ENCODE data around the gene NCBP2L.

The NCBP2L gene

DNA sequence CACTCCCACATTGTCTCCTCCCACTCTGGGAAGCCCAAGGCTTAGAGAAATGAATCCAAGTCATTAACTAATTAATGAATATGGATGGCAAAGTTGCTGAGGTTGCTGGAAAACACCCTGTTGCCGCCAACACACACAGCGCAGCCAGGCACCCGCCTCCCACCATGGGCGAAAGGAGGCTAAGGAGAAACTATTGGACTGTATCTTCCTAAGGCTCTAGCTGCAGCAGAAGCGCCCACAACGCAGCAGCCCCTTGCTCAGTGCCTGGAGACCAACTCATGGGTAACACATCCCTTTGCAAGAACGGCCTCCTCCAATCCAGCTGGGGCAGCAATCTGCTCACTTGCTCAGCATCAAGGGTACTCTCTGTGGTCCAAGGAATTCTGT, 36.1 kb upstream of the NCBP2L start:
- Histone ChIP-seq H3K23ac (ENCODE audit: low read depth, low read length, poor library complexity) (no peak overlapping the region), H3K4me2 (ENCODE audit: insufficient read depth, low read length, poor library complexity, severe bottlenecking) (no peak overlapping the region), H3K18ac (ENCODE audit: low read length) (peak overlapping the region; percentile 76), H2BK5ac (ENCODE audit: low read length) (peak overlapping the region; percentile 29), H3K4ac (ENCODE audit: low read length) (no peak overlapping the region), H4K91ac (ENCODE audit: low read depth, low read length, poor library complexity) (no peak overlapping the region), H3K9ac (ENCODE audit: low read depth, low read length, poor library complexity) (no peak overlapping the region), H3K4me1 (ENCODE audit: control insufficient read depth in 2 of 2, insufficient read depth in 1 of 2, low read depth in 1 of 2, low read length in 2 of 2) (peaks cover 0 to 14% of the 10 kb centered on the region in 2 donors), H3K27me3 (ENCODE audit: control insufficient read depth in 3 of 3, insufficient read depth in 3 of 3, low read depth in 1 of 3, low read length in 3 of 3) (peaks cover 0 to 43% (median 0%) of the 10 kb centered on the region in 3 experiments), H4K8ac (ENCODE audit: low read depth, low read length) (no peak overlapping the region), H3K79me1 (ENCODE audit: low read depth, low read length) (no peaks in the 10 kb centered on the region), H3K27ac (replicated peaks; ENCODE audit: low read length) (no peak overlapping the region), H2BK15ac (ENCODE audit: low read length) (no peak overlapping the region), H2BK120ac (ENCODE audit: low read depth, low read length) (no peak overlapping the region), H3K4me3 (ENCODE audit: low read length in 2 of 2) (no peak overlapping the region), H2AFZ (ENCODE audit: low read length) (peak overlapping the region; percentile 80), H3K36me3 (replicated peaks in 1 of 2; ENCODE audit: control insufficient read depth in 2 of 2, insufficient read depth in 2 of 2, low read length in 2 of 2) (no peaks in the 10 kb centered on the region), H3K14ac (ENCODE audit: low read length) (no peak overlapping the region), H3K9me3 (replicated peaks in 1 of 2; ENCODE audit: control insufficient read depth in 2 of 2, insufficient read depth in 1 of 2, low read depth in 1 of 2, low read length in 2 of 2) (no peaks in the 10 kb centered on the region), H2BK12ac (ENCODE audit: low read length) (peak overlapping the region; percentile 58), H2AK5ac (ENCODE audit: low read depth, low read length) (no peak overlapping the region)
- no peak for DNase-seq (ENCODE audit: low spot score)
- no CpG with 5 or more reads among the region's 7 CpGs for WGBS, 2 donors (ENCODE audit: extremely low coverage in 2 of 2, insufficient read length in 2 of 2, insufficient replicate concordance in 1 of 2)

GRCh38 chrX:107742700-107743191, 34.8 kb upstream of the NCBP2L start:
- no peak overlapping the region for H3K9ac ChIP-seq (ENCODE audit: low read depth, low read length, poor library complexity)
- H3K18ac ChIP-seq (ENCODE audit: low read length): peak overlapping the region; percentile 76
- H3K23ac ChIP-seq (ENCODE audit: low read depth, low read length, poor library complexity): no peak overlapping the region
- H3K79me1 ChIP-seq (ENCODE audit: low read depth, low read length): no peaks in the 10 kb centered on the region
- no peak overlapping the region for H3K14ac ChIP-seq (ENCODE audit: low read length)
- no peak overlapping the region for H2BK12ac ChIP-seq (ENCODE audit: low read length)
- no peak overlapping the region for H2BK5ac ChIP-seq (ENCODE audit: low read length)
- peak overlapping the region; percentile 25 for H3K4me2 ChIP-seq (ENCODE audit: insufficient read depth, low read length, poor library complexity, severe bottlenecking)
- no peak overlapping the region for H2BK15ac ChIP-seq (ENCODE audit: low read length)
- no peaks in the 10 kb centered on the region for H3K36me3 ChIP-seq (replicated peaks in 1 of 2; ENCODE audit: control insufficient read depth in 2 of 2, insufficient read depth in 2 of 2, low read length in 2 of 2)
- DNase-seq (ENCODE audit: low spot score): no peak
- no peak overlapping the region for H4K8ac ChIP-seq (ENCODE audit: low read depth, low read length)
- no peak overlapping the region for H3K27ac ChIP-seq (replicated peaks; ENCODE audit: low read length)
- no peak overlapping the region for H3K4ac ChIP-seq (ENCODE audit: low read length)
- peaks cover 0 to 54% (median 0%) of the 10 kb centered on the region in 3 experiments for H3K27me3 ChIP-seq (ENCODE audit: control insufficient read depth in 3 of 3, insufficient read depth in 3 of 3, low read depth in 1 of 3, low read length in 3 of 3)
- H2AK5ac ChIP-seq (ENCODE audit: low read depth, low read length): peak overlapping the region; percentile 46
- H3K9me3 ChIP-seq (replicated peaks in 1 of 2; ENCODE audit: control insufficient read depth in 2 of 2, insufficient read depth in 1 of 2, low read depth in 1 of 2, low read length in 2 of 2): no peaks in the 10 kb centered on the region
- H4K91ac ChIP-seq (ENCODE audit: low read depth, low read length, poor library complexity): peak overlapping the region; percentile 30
- peak overlapping the region; percentile 80 for H2AFZ ChIP-seq (ENCODE audit: low read length)
- no peak overlapping the region for H2BK120ac ChIP-seq (ENCODE audit: low read depth, low read length)
- H3K4me3 ChIP-seq (ENCODE audit: low read length in 2 of 2): no peak overlapping the region
- peaks cover 0 to 13% of the 10 kb centered on the region in 2 donors for H3K4me1 ChIP-seq (ENCODE audit: control insufficient read depth in 2 of 2, insufficient read depth in 1 of 2, low read depth in 1 of 2, low read length in 2 of 2)
- WGBS, 2 donors (ENCODE audit: extremely low coverage in 2 of 2, insufficient read length in 2 of 2, insufficient replicate concordance in 1 of 2): no CpG with 5 or more reads among the region's 23 CpGs

- no peak overlapping the region for H3K4me2 ChIP-seq (ENCODE audit: insufficient read depth, low read length, poor library complexity, severe bottlenecking)
- H3K4me3 ChIP-seq (ENCODE audit: low read length in 2 of 2): no peak overlapping the region
- no peak overlapping the region for H3K4ac ChIP-seq (ENCODE audit: low read length)
- H3K27me3 ChIP-seq (ENCODE audit: control insufficient read depth in 3 of 3, insufficient read depth in 3 of 3, low read depth in 1 of 3, low read length in 3 of 3): peaks cover 0 to 63% (median 0%) of the 10 kb centered on the region in 3 experiments
- H2AFZ ChIP-seq (ENCODE audit: low read length): no peak overlapping the region
- peaks cover 0 to 16% of the 10 kb centered on the region in 2 donors for H3K4me1 ChIP-seq (ENCODE audit: control insufficient read depth in 2 of 2, insufficient read depth in 1 of 2, low read depth in 1 of 2, low read length in 2 of 2)
- H3K9me3 ChIP-seq (replicated peaks in 1 of 2; ENCODE audit: control insufficient read depth in 2 of 2, insufficient read depth in 1 of 2, low read depth in 1 of 2, low read length in 2 of 2): no peaks in the 10 kb centered on the region
- H3K27ac ChIP-seq (replicated peaks; ENCODE audit: low read length): no peak overlapping the region
- no peaks in the 10 kb centered on the region for H3K36me3 ChIP-seq (replicated peaks in 1 of 2; ENCODE audit: control insufficient read depth in 2 of 2, insufficient read depth in 2 of 2, low read length in 2 of 2)
- H2BK5ac ChIP-seq (ENCODE audit: low read length): no peak overlapping the region
- no peaks in the 10 kb centered on the region for H3K79me1 ChIP-seq (ENCODE audit: low read depth, low read length)
- H2BK12ac ChIP-seq (ENCODE audit: low read length): no peak overlapping the region
- no peak overlapping the region for H2AK5ac ChIP-seq (ENCODE audit: low read depth, low read length)
- no peak overlapping the region for H4K91ac ChIP-seq (ENCODE audit: low read depth, low read length, poor library complexity)
- H2BK15ac ChIP-seq (ENCODE audit: low read length): no peak overlapping the region
- H4K8ac ChIP-seq (ENCODE audit: low read depth, low read length): no peak overlapping the region
- no peak for DNase-seq (ENCODE audit: low spot score)
- H3K23ac ChIP-seq (ENCODE audit: low read depth, low read length, poor library complexity): no peak overlapping the region
- no peak overlapping the region for H2BK120ac ChIP-seq (ENCODE audit: low read depth, low read length)
- no peak overlapping the region for H3K18ac ChIP-seq (ENCODE audit: low read length)
- no CpG with 5 or more reads among the region's 7 CpGs for WGBS, 2 donors (ENCODE audit: extremely low coverage in 2 of 2, insufficient read length in 2 of 2, insufficient replicate concordance in 1 of 2)
- H3K14ac ChIP-seq (ENCODE audit: low read length): no peak overlapping the region
- no peak overlapping the region for H3K9ac ChIP-seq (ENCODE audit: low read depth, low read length, poor library complexity)
Measured at GRCh38 chrX:107743995-107744394, 33.5 kb upstream of the NCBP2L start.

DNA sequence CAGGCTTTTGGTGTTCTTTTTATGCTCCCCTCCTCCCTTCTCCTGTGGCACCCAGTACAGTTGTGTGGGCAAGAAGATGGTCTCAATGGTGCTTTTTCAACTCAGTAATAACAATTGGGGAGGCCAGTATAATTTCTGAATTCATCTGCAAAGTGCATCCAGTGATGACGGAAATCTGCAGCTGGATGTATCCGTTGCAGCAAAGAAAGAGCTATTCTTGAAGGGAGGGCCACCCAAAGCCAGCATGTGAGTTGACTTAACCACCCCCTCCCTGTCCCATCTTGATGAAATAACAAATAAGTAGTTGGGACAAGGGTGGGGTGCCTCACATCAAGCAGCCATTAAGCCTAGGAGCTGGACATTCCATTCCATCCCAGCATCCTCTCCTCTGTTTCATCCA, 32.7 kb upstream of the NCBP2L start:
- Histone ChIP-seq H2BK12ac (ENCODE audit: low read length) (no peak overlapping the region), H3K27me3 (ENCODE audit: control insufficient read depth in 3 of 3, insufficient read depth in 3 of 3, low read depth in 1 of 3, low read length in 3 of 3) (peaks cover 0 to 68% (median 0%) of the 10 kb centered on the region in 3 experiments), H3K9ac (ENCODE audit: low read depth, low read length, poor library complexity) (no peak overlapping the region), H3K9me3 (replicated peaks in 1 of 2; ENCODE audit: control insufficient read depth in 2 of 2, insufficient read depth in 1 of 2, low read depth in 1 of 2, low read length in 2 of 2) (no peaks in the 10 kb centered on the region), H3K4ac (ENCODE audit: low read length) (no peak overlapping the region), H3K4me1 (ENCODE audit: control insufficient read depth in 2 of 2, insufficient read depth in 1 of 2, low read depth in 1 of 2, low read length in 2 of 2) (peaks cover 0 to 16% of the 10 kb centered on the region in 2 donors), H3K4me2 (ENCODE audit: insufficient read depth, low read length, poor library complexity, severe bottlenecking) (no peak overlapping the region), H3K79me1 (ENCODE audit: low read depth, low read length) (no peaks in the 10 kb centered on the region), H2AK5ac (ENCODE audit: low read depth, low read length) (no peak overlapping the region), H4K8ac (ENCODE audit: low read depth, low read length) (no peak overlapping the region), H4K91ac (ENCODE audit: low read depth, low read length, poor library complexity) (no peak overlapping the region), H3K14ac (ENCODE audit: low read length) (no peak overlapping the region), H3K27ac (replicated peaks; ENCODE audit: low read length) (no peak overlapping the region), H2AFZ (ENCODE audit: low read length) (no peak overlapping the region), H3K23ac (ENCODE audit: low read depth, low read length, poor library complexity) (no peak overlapping the region), H2BK120ac (ENCODE audit: low read depth, low read length) (no peak overlapping the region), H3K4me3 (ENCODE audit: low read length in 2 of 2) (no peak overlapping the region), H2BK5ac (ENCODE audit: low read length) (no peak overlapping the region), H3K18ac (ENCODE audit: low read length) (no peak overlapping the region), H3K36me3 (replicated peaks in 1 of 2; ENCODE audit: control insufficient read depth in 2 of 2, insufficient read depth in 2 of 2, low read length in 2 of 2) (no peaks in the 10 kb centered on the region), H2BK15ac (ENCODE audit: low read length) (no peak overlapping the region)
- WGBS, 2 donors (ENCODE audit: extremely low coverage in 2 of 2, insufficient read length in 2 of 2, insufficient replicate concordance in 1 of 2): no CpG with 5 or more reads among the region's 2 CpGs
- no peak for DNase-seq (ENCODE audit: low spot score)
